Endothelial cell of umbilical vein (primary cell): ENCODE data around the gene INO80D.
"Not testable (repeated sequence)": the region's sequence is repeated elsewhere in the genome, so short reads cannot be mapped to it uniquely, and the experiment has no call there.

Experiments
- EZH2 ChIP-seq: IDR thresholded peaks from 2 replicates; pipeline ENCODE4 v1.6.1; 2012; ENCODE audit warnings: borderline replicate concordance, low read depth, mild to moderate bottlenecking, moderate library complexity, low read length, inconsistent platforms; ENCODE audit not compliant: severe bottlenecking
- POLR2A ChIP-seq: IDR thresholded peaks from 2 replicates; pipeline ENCODE4 v1.6.1; 2012; ENCODE audit warnings: low read depth, mild to moderate bottlenecking, control low read depth, low read length
- POLR2AphosphoS5 ChIP-seq: IDR thresholded peaks from 2 replicates; pipeline ENCODE4 v1.6.1; 2012; ENCODE audit warnings: low read depth, mild to moderate bottlenecking, control low read depth, low read length, moderate library complexity; ENCODE audit not compliant: insufficient read depth
- TF ChIP-seq, protein P1 (sequence below), 2 donors: IDR thresholded peaks; 1 replicate in 1 of 2; 2 replicates in 1 of 2; pipeline ENCODE4 v1.5.1; 2011; ENCODE audit warnings: low read length in 2 of 2, mild to moderate bottlenecking in 2 of 2, moderate library complexity in 2 of 2, control low read depth in 1 of 2, inconsistent platforms in 1 of 2, low read depth in 1 of 2; ENCODE audit not compliant: insufficient read depth in 1 of 2; ENCODE audit errors: extremely low read depth in 1 of 2
- TF ChIP-seq, protein P2 (sequence below): IDR thresholded peaks from 2 replicates; pipeline ENCODE4 v1.6.1; 2011; ENCODE audit not compliant: insufficient read depth, insufficient read length

DNA sequence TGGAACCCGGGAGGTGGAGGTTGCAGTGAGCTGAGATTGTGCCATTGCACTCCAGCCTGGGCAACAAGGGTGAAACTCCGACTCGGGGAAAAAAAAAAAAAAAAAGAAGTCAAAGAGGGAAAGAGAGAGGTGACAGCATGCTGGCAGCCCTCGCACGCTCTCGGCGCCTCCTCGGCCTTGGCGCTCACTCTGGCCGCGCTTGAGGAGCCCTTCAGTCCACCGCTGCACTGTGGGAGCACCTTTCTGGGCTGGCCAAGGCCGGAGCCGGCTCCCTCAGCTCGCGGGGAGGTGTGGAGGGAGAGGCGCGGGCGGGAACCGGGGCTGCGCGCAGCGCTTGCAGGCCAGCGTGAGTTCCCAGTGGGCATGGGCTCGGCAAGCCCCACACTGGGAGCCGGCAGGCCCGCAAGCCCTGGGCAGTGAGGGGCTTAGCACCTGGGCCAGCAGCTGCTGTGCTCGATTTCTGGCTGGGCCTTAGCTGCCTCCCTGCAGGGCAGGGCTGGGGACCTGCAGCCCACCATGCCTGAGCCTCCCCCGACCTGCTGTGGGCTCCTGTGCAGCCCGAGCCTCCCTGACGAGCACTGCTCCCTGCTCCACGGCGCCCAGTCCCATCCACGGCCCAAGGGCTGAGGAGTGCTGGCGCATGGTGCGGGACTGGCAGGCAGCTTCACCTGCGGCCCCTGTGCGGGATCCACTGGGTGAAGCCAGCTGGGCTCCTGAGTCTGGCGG is 108.9 kb downstream of the INO80D start:
- TF ChIP-seq, protein P1, sequence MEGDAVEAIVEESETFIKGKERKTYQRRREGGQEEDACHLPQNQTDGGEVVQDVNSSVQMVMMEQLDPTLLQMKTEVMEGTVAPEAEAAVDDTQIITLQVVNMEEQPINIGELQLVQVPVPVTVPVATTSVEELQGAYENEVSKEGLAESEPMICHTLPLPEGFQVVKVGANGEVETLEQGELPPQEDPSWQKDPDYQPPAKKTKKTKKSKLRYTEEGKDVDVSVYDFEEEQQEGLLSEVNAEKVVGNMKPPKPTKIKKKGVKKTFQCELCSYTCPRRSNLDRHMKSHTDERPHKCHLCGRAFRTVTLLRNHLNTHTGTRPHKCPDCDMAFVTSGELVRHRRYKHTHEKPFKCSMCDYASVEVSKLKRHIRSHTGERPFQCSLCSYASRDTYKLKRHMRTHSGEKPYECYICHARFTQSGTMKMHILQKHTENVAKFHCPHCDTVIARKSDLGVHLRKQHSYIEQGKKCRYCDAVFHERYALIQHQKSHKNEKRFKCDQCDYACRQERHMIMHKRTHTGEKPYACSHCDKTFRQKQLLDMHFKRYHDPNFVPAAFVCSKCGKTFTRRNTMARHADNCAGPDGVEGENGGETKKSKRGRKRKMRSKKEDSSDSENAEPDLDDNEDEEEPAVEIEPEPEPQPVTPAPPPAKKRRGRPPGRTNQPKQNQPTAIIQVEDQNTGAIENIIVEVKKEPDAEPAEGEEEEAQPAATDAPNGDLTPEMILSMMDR (IDR thresholded peaks at IDR 0.05; ENCODE audit: extremely low read depth in 1 of 2, insufficient read depth in 1 of 2, low read depth in 1 of 2, low read length in 2 of 2): not testable (repeated sequence)
- TF ChIP-seq POLR2A, POLR2AphosphoS5, EZH2: not testable (repeated sequence)
- TF ChIP-seq, protein P2, sequence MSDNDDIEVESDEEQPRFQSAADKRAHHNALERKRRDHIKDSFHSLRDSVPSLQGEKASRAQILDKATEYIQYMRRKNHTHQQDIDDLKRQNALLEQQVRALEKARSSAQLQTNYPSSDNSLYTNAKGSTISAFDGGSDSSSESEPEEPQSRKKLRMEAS: not testable (repeated sequence)
